Loucy (cell line): ENCODE measurements around the gene CHST2.

Experiments used
- H2AFZ ChIP-seq: fragments of 200-600 bp; sonication (generic); 2 replicates; pipeline ENCODE4 v1.6.0; 2016; ENCODE audit warnings: antibody characterized with exemption, mild to moderate bottlenecking, low read length, moderate library complexity
- H3F3A ChIP-seq: fragments of 200-600 bp; 2 replicates; pipeline ENCODE4 v1.6.0; 2016; ENCODE audit warnings: antibody characterized with exemption, low read depth, mild to moderate bottlenecking
- H3K27me3 ChIP-seq: fragments of 200-600 bp; sonication (generic); 2 replicates; pipeline ENCODE4 v1.6.1; 2014; ENCODE audit warnings: low read length, mild to moderate bottlenecking; ENCODE audit not compliant: insufficient read depth, poor library complexity, severe bottlenecking
- H3K36me3 ChIP-seq: fragments of 200-600 bp; sonication (generic); 2 replicates; pipeline ENCODE4 v1.6.1; 2016; ENCODE audit warnings: low read length; ENCODE audit not compliant: insufficient read depth
- H3K4me1 ChIP-seq: fragments of 200-600 bp; sonication (generic); 2 replicates; pipeline ENCODE4 v1.5.1; 2014; ENCODE audit warnings: low read length, mild to moderate bottlenecking; ENCODE audit not compliant: insufficient read depth, poor library complexity, severe bottlenecking
- H3K4me2 ChIP-seq: fragments of 200-600 bp; sonication (generic); 2 replicates; pipeline ENCODE4 v1.6.0; 2014; ENCODE audit warnings: antibody characterized with exemption, low read length, low read depth, mild to moderate bottlenecking; ENCODE audit not compliant: poor library complexity, severe bottlenecking
- H3K4me3 ChIP-seq: fragments of 200-600 bp; sonication (generic); 2 replicates; pipeline ENCODE4 v1.5.1; 2014; ENCODE audit warnings: low read length, mild to moderate bottlenecking, mixed read lengths; ENCODE audit not compliant: poor library complexity, severe bottlenecking
- H3K79me2 ChIP-seq: fragments of 200-600 bp; sonication (generic); 2 replicates; pipeline ENCODE4 v1.6.1; 2014; ENCODE audit warnings: low read length; ENCODE audit not compliant: insufficient read depth
- H3K9ac ChIP-seq: fragments of 200-600 bp; sonication (generic); 2 replicates; pipeline ENCODE4 v1.6.0; 2014; ENCODE audit warnings: mild to moderate bottlenecking, low read depth, low read length, moderate library complexity; ENCODE audit not compliant: poor library complexity, severe bottlenecking
- H3K9me2 ChIP-seq: fragments of 200-600 bp; sonication (generic); replicated peaks from 2 replicates; pipeline ENCODE4 v1.6.1; 2016; ENCODE audit warnings: low read depth, low read length, mixed read lengths
- H3K9me3 ChIP-seq: fragments of 200-600 bp; sonication (generic); 2 replicates; pipeline ENCODE4 v1.6.1; 2014; ENCODE audit warnings: mild to moderate bottlenecking, antibody characterized with exemption, low read length, low read depth; ENCODE audit not compliant: insufficient read depth
- H4K20me1 ChIP-seq: fragments of 200-600 bp; sonication (generic); 2 replicates; pipeline ENCODE4 v1.6.0; 2014; ENCODE audit warnings: antibody characterized with exemption, low read length, mild to moderate bottlenecking; ENCODE audit not compliant: insufficient read depth, poor library complexity, severe bottlenecking
- CTCF ChIP-seq: fragments of 200-600 bp; sonication (generic); conservative IDR thresholded peaks from 2 replicates; pipeline ENCODE4 v1.5.1; 2014; ENCODE audit warnings: mild to moderate bottlenecking, antibody characterized with exemption, low read length
- EZH2phosphoT487 ChIP-seq: fragments of 200-600 bp; IDR thresholded peaks from 2 replicates; pipeline ENCODE4 v1.6.1; 2018; ENCODE audit warnings: antibody characterized with exemption, mild to moderate bottlenecking, moderate library complexity, borderline replicate concordance

The CHST2 gene

GRCh38 chr3:143105170-143105569 is 14.4 kb upstream of the CHST2 start:
- no peak overlapping the region for H3K4me3 ChIP-seq
- H3K4me2 ChIP-seq = no peak overlapping the region
- H3K27me3 ChIP-seq = peaks cover 3% of the 10 kb centered on the region
- no peaks in the 10 kb centered on the region for H4K20me1 ChIP-seq
- no peak for TF ChIP-seq CTCF
- no peak for TF ChIP-seq EZH2phosphoT487
- H3K9ac ChIP-seq = no peak overlapping the region
- no peaks in the 10 kb centered on the region for H3K9me2 ChIP-seq
- no peaks in the 10 kb centered on the region for H3F3A ChIP-seq
- no peaks in the 10 kb centered on the region for H3K36me3 ChIP-seq
- peaks cover 6% of the 10 kb centered on the region; the same call in 1 of the 2 replicates for H3K9me3 ChIP-seq
- no peaks in the 10 kb centered on the region for H3K79me2 ChIP-seq
- no peak overlapping the region for H2AFZ ChIP-seq
- H3K4me1 ChIP-seq = no peaks in the 10 kb centered on the region

- Histone ChIP-seq H3K9ac (no peak overlapping the region), H3K4me3 (no peak overlapping the region), H2AFZ (no peak overlapping the region), H3K9me2 (no peaks in the 10 kb centered on the region), H3K36me3 (no peaks in the 10 kb centered on the region), H3F3A (no peaks in the 10 kb centered on the region), H3K4me2 (no peak overlapping the region), H3K9me3 (peaks cover 6% of the 10 kb centered on the region; the same call in 1 of the 2 replicates), H4K20me1 (no peaks in the 10 kb centered on the region), H3K4me1 (no peaks in the 10 kb centered on the region), H3K27me3 (peaks cover 3% of the 10 kb centered on the region), H3K79me2 (no peaks in the 10 kb centered on the region)
- TF ChIP-seq EZH2phosphoT487 = no peak
- no peak for TF ChIP-seq CTCF
Measured at GRCh38 chr3:143109861-143110260, 9.7 kb upstream of the CHST2 start.

GRCh38 chr3:143110371-143110770 is 9.2 kb upstream of the CHST2 start:
- no peak overlapping the region for H3K4me3 ChIP-seq
- H2AFZ ChIP-seq = no peak overlapping the region
- H3K27me3 ChIP-seq = peaks cover 3% of the 10 kb centered on the region
- peaks cover 6% of the 10 kb centered on the region; the same call in 1 of the 2 replicates for H3K9me3 ChIP-seq
- no peaks in the 10 kb centered on the region for H3K4me1 ChIP-seq
- no peaks in the 10 kb centered on the region for H4K20me1 ChIP-seq
- no peaks in the 10 kb centered on the region for H3K79me2 ChIP-seq
- no peaks in the 10 kb centered on the region for H3K9me2 ChIP-seq
- no peak overlapping the region for H3K4me2 ChIP-seq
- no peaks in the 10 kb centered on the region for H3F3A ChIP-seq
- no peak for TF ChIP-seq CTCF
- H3K36me3 ChIP-seq = no peaks in the 10 kb centered on the region
- no peak overlapping the region for H3K9ac ChIP-seq
